NCI-H748 (cell line): ENCODE results near the gene INPP5D.

Experiments used
- DNase-seq: peaks from one replicate; lab custom pipeline; 2025; ENCODE audit not compliant: unreplicated experiment; lab: John Stamatoyannopoulos, UW

The INPP5D gene

GRCh38 chr2:233228376-233228775 is 168.2 kb downstream of the INPP5D start:
- DNase-seq: no peak

GRCh38 chr2:233233618-233234230 is 173.6 kb downstream of the INPP5D start:
- DNase-seq: no peak

GRCh38 chr2:233234264-233234663 is 174.1 kb downstream of the INPP5D start:
- DNase-seq: no peak

- DNase-seq: no peak
Measured at GRCh38 chr2:233234996-233235395, 174.9 kb downstream of the INPP5D start.

- no peak for DNase-seq
Measured at GRCh38 chr2:233235977-233236376, 175.8 kb downstream of the INPP5D start.

- DNase-seq: no peak
Measured at GRCh38 chr2:233236820-233237589, 176.9 kb downstream of the INPP5D start.

- no peak for DNase-seq
Measured at GRCh38 chr2:233240897-233241296, 180.8 kb downstream of the INPP5D start.

- DNase-seq: no peak
Measured at GRCh38 chr2:233241803-233242202, 181.7 kb downstream of the INPP5D start.

GRCh38 chr2:233242231-233242927 is 182.2 kb downstream of the INPP5D start:
- DNase-seq: no peak

GRCh38 chr2:233243348-233243747 is 183.2 kb downstream of the INPP5D start:
- no peak for DNase-seq

- no peak for DNase-seq
Measured at GRCh38 chr2:233244818-233245217, 184.7 kb downstream of the INPP5D start.

GRCh38 chr2:233245406-233245805 is 185.3 kb downstream of the INPP5D start:
- no peak for DNase-seq

GRCh38 chr2:233247116-233247515 is 187.0 kb downstream of the INPP5D start:
- DNase-seq: no peak

GRCh38 chr2:233247744-233248143 is 187.6 kb downstream of the INPP5D start:
- no peak for DNase-seq

GRCh38 chr2:233248999-233249398 is 188.9 kb downstream of the INPP5D start:
- DNase-seq: no peak

GRCh38 chr2:233250568-233250967 is 190.4 kb downstream of the INPP5D start:
- DNase-seq: no peak

GRCh38 chr2:233250985-233251305 is 190.8 kb downstream of the INPP5D start:
- no peak for DNase-seq

- DNase-seq: peak; percentile 98
Measured at GRCh38 chr2:233251306-233252116, 191.4 kb downstream of the INPP5D start, which contains the start of gene ATG16L1. ATG16L1 (plus strand) TSS chr2:233251673; CDS start chr2:233251828, 155 bp downstream.

- DNase-seq: no peak
Measured at GRCh38 chr2:233252227-233252626, 192.1 kb downstream of the INPP5D start.

- no peak for DNase-seq
Measured at GRCh38 chr2:233255151-233255550, 195.0 kb downstream of the INPP5D start.

GRCh38 chr2:233256048-233256447 is 195.9 kb downstream of the INPP5D start:
- no peak for DNase-seq
